NCI-H187 (cell line): ENCODE results near the gene RPL35A.
A peak's percentile ranks its signal among the peaks of the same experiment; 100 is the strongest.
"Not testable (repeated sequence)": the region's sequence is repeated elsewhere in the genome, so short reads cannot be mapped to it uniquely, and the experiment has no call there.

ENCODE experiments used
- DNase-seq, 2 experiments: peaks; one replicate each; lab custom pipeline; 2025; lab: John Stamatoyannopoulos, UW

The RPL35A gene

DNA sequence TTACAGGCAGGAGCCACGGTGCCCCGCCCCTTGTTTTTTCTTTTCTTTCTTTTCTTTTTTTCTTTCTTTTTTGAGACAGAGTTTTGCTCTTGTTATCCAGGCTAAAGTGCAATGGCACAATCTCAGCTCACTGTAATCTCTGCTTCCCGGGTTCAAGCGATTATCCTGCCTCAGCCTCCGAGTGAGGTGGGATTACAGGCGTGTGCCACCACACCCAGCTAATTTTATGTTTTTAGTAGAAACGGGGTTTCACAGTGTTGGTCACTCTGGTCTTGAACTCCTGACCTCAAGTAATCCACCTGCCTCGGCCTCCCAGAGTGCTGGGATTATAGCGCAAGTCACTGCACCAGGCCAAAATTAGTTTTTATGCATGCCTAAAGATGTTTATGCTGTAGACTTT lies 2.5 kb downstream of the RPL35A start:
- DNase-seq, result no peak

DNA sequence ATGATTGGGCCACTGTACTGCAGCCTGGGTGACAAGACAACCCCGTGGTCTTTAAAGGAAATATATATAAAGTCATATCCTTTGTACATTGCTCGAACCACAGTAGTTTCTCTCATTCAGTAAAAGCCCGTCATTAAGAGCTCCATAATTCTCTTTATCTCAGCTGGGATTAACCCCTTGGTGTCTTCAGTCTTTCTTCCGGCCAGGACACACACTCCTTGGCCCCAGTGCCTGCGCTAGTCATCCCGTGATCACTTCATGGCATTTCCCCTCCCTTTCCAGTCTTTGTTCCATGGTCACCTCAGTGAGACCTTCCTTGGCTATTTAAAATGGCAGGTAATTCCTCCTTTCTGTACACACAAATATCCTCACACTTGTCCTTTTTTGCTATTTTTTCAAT lies 3.3 kb downstream of the RPL35A start:
- no peak for DNase-seq

DNA sequence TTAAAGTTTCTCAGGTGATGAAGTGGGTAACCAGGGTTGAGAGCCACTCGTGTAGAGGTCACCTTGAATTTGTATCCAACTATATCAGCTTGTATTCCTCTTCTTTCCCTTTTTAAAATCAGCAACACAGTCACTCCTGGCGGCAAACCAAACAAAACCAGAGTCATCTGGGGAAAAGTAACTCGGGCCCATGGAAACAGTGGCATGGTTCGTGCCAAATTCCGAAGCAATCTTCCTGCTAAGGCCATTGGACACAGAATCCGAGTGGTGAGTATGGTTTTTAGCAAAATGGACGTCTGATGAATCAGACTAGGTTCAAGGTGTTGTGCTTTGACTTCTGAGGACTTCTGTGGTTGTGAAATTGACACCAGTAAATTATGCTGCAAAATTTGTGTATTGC lies 3.9 kb downstream of the RPL35A start:
- no peak for DNase-seq

DNA sequence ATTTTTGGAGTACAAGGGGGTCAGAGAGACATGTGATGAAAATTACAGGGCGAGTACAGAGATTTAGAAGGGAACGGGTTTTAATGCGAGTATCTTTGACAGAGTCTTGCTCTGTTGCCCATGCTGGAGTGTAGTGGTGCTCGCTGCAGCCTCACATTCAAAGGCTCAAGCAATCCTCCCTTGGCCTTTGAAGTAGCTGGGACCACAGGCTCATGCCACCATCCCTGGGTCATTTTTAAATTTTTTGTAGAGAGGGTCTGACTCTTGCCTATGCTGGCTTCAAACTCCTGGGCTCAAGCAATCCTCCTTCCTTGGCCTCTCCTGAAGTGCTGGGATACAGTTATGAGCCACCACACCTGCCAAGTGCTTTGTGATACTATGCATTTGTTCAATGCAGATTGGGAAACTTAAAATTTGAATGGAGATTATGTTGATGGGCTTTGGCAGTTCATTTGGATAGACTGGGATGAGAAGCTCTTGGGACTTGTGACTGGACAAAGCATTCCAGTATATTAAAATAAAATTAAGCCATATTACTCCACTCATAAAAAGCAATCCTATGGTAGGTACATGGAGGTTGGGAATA lies 6.0 kb downstream of the RPL35A start:
- DNase-seq, result no peak

DNA sequence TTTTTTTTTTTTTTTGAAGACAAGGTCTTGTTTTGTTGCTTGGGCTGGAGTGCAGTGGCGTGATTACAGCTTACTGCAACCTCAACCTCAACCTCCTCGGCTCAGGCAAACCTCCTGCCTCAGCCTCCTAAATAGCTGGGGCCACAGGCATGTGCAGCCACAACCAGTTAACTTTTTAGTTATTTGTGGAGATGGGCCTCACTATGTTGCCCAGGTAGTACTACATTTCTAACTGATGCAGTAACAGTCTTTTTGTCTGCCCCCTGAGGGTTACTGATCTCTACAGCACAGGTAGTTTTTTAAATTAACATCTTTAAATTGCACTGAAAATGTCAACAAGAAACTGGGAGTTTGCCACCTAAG lies 6.6 kb downstream of the RPL35A start:
- no peak for DNase-seq

DNA sequence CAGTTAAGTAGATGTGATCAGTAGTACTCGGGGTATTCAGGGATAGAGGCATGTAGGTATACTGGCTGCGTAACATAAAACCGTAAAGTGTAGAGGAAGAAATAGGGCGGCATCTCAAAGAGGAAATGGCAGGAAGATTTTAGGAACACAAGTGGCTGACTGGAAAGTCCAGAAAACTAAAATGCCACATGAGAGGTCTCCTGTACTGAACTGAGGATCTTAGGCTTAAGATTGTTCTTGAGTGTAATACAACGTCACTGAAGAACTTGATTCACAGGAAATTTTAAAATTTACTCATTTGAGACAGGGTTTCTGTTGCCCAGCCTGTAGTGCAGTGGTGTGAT lies 7.8 kb downstream of the RPL35A start:
- DNase-seq, result no peak

DNA sequence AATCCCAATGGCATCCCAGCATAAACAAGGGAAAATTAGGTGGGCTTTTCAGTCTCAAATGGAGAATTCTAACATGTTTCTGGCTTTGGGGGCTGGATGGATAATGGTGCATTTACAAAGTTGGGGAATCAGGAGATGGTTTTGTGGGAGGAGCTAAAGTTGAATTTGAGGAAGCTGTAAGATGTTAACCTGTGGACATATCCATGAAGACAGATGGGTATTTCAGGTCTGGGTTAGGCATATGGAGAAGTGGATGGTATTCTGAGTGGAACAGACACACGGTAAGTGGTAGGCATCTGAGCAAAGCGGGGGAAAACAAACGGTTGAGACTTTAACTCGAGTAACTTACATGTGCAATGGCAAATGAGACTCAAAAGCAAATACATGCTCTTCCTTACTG lies 8.4 kb downstream of the RPL35A start:
- no peak for DNase-seq

DNA sequence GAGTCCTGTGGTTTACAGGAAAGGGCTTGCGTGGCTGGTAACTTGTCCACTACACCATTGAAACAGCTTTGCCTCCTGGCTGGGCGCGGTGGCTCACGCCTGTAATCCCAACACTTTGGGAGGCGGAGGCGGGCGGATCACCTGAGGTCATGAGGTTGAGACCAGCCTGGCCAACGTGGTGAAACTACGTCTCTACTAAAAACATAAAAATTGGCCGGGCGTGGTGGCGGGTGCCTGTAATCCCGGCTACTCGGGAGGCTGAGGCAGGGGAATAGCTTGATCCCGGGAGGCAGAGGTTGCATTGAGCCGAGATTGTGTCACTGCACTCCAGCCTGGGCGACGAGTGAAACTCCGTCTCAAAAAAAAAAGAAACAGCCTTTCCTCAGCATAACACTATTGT lies 8.9 kb downstream of the RPL35A start:
- not testable (repeated sequence) for DNase-seq

DNA sequence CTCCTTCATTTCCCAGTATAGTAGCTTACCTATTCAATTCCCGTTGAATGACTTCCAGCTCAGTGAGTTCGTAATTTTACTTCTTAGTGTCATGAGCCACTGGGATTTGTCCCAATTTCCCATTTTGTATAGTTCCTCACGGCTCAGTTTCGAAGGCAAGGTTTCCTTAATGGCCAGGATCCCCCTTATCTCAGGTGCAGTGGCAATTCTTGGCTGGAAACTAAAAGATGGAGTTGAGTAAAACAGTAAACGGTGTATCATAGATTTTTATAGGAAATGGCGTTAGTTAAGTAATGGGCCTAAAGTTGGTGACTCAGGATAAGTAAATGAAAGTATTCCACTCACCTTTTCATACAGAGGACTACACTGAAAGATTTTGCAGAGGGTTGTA lies 9.5 kb downstream of the RPL35A start:
- no peak for DNase-seq

DNA sequence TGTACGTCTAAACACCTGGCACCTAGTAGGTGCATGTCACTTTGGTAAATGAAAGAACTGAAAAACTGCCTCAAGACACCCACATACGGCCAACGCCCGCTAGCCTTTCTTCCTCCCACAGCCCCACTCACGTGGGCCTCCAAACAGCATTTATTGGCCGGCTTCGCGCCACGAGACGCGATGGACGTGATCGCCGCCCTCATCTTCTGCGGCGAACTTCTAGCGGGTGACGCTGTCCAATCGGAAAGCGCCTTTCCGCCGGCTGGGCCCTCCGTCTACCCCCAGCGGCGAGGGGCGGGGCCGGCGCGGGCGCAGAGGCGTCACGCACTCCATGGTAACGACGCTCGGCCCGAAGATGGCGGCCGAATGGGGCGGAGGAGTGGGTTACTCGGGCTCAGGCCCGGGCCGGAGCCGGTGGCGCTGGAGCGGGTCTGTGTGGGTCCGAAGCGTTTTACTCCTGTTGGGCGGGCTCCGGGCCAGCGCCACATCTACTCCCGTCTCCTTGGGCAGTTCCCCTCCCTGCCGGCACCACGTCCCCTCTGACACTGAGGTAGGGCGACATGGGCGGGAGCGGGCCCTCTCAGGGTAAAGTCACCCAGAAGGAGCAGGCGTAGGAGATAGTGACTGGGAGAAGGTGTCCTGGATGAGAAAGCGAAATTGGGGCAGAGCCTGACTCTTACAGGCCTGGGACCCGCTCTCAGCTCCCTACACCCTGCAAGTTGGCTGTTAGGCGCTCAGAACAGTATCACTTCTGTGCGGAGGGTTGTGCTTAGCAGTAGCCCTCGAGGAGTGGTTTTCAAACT lies 10.1 kb downstream of the RPL35A start, which contains the start of gene LMLN:
LMLN (plus strand) TSS at position 327 of the 803 bp plus-strand sequence; CDS start at position 356, 29 bp downstream.
- peak; percentile 88 to 90 for DNase-seq

DNA sequence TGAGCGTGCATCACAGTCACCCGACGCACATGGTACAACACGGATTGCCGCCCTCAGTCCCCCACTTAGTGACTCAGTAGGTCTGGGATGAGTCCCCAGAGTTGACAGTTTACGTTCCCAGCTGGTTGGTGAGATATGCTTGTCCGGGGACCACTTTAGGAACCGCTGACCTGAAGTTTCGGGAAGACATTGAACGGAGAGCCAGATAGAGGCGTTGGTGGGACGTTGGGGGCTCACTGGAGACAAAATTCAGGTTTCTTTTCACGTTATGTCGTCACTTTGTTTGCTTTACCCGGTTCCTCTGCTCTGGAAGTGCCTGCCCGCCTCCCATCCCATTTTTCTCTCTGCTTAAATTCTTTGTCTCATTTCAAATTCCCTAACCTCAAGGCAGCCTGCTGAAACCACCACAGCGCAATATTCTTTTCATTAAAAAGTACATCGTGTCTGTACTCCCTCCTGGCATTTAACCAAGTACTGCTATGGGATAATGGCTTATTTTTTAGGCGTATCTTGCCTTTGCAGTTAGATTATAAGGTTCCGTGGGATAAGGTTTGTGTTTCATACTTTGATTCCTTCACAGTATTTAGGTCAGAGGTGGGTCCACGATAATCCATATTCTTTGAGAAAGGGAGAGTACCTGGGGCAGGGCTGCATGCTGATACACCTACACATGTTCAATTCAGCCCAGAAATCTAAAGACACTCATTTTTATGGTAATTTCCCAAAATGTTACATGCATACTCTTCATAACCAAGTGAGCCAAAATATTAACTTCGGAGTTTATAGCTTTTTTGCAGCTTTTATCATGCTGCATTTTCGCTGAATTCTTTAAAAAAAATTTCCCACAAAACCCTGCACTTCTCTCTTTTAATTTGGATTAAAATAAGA lies 10.9 kb downstream of the RPL35A start:
- no peak for DNase-seq

DNA sequence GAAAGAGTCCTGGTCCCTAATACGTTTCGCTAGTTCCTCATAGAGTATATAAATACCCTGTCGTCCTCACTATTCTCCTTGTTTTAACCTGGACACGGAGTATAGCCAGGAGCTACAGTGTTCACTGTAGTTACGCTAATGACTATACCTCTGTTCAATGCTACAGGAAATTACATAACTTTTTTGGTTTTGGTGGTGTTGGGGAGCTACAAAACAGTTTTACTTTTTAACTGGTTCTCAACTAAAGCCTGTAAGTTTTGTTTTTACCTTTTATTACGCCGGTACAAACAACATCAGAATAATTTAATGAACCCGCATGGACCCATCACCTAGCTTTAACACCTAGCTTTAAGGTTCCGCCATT lies 11.6 kb downstream of the RPL35A start:
- no peak for DNase-seq

DNA sequence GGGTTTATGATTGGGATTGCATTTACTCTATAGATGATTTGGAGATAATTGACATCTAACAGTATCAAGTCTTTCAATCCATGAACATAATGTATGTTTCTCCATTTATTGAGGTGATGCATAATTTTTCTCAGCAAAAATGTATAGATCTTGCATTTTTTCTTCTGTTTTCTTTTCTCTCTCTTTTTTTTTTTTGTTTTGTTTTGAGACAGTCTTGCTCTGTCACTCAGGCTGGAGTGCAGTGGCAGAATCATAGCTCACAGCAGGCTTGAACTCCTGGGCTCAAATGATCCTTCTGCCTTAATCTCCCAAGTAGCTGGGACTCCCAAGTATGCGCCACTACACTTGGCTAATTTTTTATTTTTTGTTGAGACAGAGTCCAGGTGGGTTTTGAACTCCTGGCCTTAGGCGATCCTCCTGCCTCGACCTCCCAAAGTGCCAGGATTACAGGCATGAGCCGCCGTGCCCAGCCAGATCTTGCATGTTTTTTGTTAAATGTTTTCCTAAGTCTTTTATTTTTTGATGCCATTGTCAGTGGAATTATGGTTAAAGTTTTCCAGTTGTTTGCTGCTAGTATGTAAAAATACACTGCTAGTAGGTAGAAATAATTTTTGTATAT lies 13.1 kb downstream of the RPL35A start:
- DNase-seq, result no peak

DNA sequence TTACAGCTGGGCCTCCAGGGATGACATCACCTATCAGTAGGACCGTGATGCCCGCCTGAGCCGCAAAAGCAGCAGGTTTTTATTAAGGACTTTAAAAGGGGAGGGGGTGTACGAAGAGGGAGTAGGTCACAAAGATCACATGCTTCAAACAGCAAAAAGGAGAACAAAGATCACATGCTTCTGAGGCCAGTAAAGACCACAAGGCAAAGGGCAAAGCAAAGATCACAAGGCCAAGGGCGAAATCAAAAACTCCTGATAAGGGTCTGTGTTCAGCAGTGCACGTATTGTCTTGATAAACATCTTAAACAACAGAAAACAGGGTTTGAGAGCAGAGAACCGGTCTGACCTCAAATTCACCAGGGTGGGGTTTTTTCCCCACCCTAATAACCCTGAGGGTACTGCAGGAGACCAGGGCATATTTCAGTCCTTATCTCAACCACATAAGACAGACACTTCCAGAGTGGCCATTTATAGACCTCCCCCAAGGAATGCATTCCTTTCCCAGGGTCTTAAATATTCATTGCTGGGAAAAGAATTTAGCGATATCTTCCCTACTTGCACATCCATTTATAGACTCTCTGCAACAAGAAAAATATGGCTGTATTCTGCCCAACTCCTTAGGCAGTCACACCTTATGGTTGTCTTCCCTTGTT lies 17.5 kb downstream of the RPL35A start:
- DNase-seq, result not testable (repeated sequence)

DNA sequence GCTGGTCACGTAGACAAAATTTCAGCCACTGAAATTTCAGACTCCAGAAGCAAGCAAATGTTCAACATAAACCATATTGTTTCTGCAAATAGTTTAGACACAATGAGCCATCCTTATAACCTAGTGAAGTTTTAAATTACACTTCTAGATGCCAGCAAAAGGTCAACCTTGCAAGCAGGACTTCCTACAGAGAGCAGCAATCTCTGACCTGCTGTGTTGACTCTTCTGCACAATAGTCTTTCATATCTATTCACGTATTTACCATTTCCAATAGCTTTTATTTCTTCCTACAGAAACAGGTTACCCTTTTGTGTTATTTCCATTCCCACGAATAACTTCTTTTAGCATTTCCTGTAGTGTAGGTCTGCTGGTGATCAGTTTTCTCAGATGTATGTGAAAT lies 20.6 kb downstream of the RPL35A start:
- no peak for DNase-seq

DNA sequence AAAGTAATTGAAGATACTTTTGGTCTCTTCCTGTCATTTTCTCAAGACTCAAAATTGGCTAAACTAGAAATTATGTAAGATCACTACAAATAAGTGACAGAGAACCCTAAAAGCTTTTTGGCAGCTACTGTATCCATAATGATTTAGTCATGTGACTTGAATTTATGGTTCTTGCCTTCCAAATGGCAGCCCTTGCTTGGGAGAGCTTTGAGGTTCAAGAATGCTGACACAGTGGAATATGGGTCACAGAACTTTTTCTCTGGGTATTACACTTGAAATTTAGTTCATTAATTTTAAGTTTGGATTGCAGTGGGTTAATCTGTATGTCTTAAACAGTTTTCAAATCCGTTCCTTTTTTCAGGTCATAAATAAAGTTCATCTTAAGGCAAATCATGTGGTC lies 24.0 kb downstream of the RPL35A start:
- no peak for DNase-seq

DNA sequence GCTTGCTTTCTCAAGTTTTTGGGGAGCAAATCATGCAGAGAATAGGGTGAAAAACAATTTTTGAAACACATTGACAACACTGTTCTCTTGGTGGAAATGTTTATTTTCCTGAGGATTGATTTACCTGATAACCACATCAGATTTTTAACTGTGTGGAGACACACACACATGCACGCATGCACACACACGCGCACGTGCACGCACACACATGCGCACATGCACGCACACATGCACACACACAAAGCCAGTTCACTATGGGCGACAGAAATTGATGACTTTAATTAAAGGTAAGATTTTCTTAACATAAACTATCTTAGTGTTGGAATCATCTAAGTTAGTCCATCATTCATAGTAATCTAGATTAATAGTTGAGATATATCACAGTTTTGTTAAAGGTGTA lies 25.3 kb downstream of the RPL35A start:
- DNase-seq, result no peak

DNA sequence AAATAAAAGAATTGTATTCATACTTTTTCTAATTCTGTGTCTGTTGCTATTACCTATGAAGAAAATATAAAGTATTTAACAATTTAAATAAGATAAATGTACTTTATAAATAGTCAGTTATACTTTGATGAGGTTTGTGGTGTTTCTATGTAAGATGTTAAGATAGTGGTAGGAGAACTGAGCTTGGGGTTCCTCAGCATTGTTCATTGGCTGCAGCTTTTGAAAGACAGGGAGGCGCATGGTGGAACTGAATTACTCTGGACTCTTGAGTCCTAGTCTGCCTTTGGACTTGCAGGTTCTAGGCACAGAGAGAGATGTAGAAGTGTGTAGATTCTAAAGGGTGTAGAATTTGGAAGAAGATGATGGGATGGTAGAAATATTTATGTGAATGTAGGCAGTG lies 33.1 kb downstream of the RPL35A start:
- DNase-seq, result no peak

DNA sequence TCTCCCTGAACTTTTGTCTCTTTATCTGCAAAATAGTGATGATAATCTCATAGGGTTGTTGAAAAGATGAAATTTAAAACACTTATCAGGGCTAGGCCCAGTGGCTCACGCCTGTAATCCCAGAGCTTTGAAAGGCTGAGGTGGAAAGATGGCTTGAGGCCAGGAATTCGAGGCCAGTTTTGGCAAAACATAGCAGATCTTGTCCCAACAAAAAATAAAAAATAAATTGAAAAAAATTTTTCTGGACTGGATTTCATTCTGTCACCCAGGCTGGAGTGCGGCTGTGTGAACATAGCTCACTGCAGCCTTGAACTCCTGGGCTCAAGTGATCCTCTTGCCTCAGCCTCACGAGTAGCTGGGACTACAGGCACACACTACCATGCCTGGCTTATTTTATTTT lies 39.7 kb downstream of the RPL35A start:
- DNase-seq, result no peak

DNA sequence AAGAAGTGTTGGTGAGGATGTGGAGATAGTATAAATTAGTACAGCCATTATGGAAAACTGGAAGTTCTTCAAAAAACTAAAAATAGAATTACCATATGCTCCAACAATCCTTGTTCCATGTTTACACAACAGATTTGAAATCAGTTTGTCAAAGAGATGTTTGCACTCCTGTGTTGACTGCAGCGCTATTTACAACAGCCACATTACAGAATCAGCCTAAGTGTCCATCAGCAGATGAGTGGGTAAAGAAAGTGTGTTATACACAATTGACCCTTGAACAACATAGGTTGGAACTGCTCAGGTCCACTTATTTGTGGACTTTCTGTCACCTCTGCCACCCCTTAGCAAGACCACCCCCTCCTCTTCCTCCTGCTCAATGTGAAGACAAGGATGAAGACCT lies 44.7 kb downstream of the RPL35A start:
- no peak for DNase-seq

DNA sequence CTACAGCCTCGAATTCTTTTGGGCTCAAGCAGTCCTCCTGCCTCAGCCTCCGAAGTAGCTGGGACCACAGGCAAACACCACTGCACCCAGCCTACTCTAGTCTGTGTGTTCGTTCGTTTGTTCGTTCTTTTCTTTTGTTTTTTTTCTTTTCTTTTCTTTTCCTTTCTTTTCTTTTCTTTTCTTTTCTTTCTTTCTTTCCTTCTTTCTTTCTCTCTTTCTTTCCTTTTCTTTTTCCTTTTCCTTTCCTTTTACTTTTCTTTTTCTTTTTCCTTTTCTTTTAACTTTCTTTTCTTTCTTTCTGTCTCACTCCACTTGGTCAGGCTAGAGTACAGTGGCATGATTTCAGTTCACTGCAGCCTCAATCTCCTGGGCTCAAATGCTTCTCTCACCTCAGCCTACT lies 46.9 kb downstream of the RPL35A start:
- DNase-seq, result no peak

DNA sequence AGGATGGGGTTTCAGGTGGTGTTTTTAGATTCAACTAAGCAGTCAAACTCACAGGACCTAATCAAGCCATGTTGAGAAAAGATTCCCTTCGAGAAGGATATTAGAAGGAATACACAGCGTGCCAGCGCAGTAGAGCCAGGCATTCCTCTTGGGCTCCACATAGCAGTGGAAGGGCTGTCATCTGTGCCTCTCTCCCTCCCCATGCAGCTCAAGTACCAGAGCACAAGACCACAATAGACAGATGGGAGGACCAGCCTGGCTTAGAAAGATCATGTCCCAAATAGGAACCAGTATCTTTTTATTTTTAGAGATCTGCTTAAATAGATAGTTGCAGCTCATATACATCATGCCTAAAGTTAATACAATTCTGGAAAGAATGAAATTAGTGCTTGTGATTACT lies 47.9 kb downstream of the RPL35A start:
- DNase-seq, result no peak
